HG03460 (cell line): ENCODE data around the gene SIRT1.
A peak's percentile ranks its signal among the peaks of the same experiment; 100 is the strongest.
"Not testable (repeated sequence)": the region's sequence is repeated elsewhere in the genome, so short reads cannot be mapped to it uniquely, and the experiment has no call there.

Experiments used
- ATAC-seq: cut with Tn5 transposase; IDR thresholded peaks from one replicate; pipeline ENCODE4 v1.9.1; 2021; ENCODE audit not compliant: unreplicated experiment

The SIRT1 gene

DNA sequence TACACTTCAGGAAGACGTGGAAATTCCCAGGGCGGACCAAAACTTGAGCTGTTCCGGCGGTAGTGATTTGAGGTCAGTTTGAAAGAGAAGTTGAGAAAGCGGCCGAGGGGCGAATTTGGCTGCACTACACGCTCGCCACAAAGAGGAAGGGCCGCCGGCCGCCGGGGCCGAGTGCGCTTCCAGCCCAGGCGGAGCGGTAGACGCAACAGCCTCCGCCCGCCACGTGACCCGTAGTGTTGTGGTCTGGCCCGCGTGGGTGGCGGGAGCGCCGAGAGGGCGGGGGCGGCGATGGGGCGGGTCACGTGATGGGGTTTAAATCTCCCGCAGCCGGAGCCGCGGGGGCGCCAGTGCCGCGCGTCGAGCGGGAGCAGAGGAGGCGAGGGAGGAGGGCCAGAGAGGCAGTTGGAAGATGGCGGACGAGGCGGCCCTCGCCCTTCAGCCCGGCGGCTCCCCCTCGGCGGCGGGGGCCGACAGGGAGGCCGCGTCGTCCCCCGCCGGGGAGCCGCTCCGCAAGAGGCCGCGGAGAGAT is at the start of gene SIRT1:
Gene SIRT1 (plus strand): TSS at position 344 of the 529 bp plus-strand sequence. CDS start 66 bp downstream, at position 410.
- ATAC-seq, result peak; percentile 79

GRCh38 chr10:67835541-67836394 is 48.7 kb upstream of the SIRT1 start:
- ATAC-seq, result not testable (repeated sequence)

DNA sequence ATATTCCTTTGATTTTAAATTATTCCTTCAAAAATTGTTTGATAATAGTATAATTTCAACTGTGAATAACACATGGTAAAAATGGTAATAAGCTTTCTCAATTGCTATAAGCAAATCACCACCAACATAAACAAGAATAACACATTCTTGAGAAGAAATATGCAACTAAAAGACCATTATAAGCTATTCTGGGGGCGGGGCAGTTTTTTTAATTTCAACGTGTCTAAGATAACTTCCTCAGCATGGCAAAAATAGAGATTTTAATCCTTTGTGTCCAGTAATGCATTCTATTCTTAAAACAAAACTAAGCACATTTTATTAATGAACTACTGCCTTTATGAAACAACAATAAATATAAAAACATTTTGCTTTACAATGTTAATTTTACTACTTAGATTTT is 48.0 kb upstream of the SIRT1 start:
- ATAC-seq, result no peak

DNA sequence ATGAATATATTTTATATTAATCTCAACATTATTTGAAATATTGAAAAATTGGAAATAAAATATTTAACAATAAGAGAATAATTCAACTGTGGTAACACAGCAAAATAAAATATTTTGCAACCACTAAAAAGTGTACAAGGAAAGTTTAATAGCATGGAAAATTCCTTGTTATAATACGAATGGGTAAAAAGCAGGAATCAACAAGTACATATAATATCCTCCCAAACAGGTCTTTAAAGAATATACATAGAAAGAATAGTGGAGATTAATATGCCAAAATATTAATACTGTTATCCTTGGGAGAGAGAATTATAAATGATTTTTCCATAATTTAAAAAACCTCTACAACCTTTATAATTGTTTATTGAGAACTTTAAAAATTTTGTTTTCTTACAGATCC is 47.5 kb upstream of the SIRT1 start:
- no peak for ATAC-seq

- ATAC-seq, result no peak
Measured at GRCh38 chr10:67837541-67838314, 46.7 kb upstream of the SIRT1 start, which contains the start of gene DNAJC12. TSS of gene DNAJC12 (minus strand) at chr10:67838188. CDS start at chr10:67838011, 177 bp downstream.

- not testable (repeated sequence) for ATAC-seq
Measured at GRCh38 chr10:67839511-67839910, 44.9 kb upstream of the SIRT1 start.

DNA sequence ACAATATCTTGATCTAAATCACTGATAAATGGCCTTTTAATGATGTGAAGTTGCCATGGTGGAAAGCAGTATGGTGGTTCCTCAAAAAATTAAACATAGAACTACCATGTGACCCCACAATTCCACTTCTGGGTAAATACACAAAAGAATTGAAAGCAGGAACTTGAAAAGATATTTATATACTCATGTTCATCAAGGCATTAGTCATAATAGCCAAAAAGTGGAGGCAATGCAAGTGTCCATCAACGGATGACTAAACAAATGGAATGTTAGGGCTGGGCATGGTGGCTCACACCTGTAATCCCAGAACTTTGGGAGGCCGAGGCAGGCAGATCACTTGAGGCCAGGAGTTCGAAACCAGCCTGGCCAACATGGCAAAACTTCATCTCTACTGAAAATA is 44.5 kb upstream of the SIRT1 start:
- no peak for ATAC-seq

DNA sequence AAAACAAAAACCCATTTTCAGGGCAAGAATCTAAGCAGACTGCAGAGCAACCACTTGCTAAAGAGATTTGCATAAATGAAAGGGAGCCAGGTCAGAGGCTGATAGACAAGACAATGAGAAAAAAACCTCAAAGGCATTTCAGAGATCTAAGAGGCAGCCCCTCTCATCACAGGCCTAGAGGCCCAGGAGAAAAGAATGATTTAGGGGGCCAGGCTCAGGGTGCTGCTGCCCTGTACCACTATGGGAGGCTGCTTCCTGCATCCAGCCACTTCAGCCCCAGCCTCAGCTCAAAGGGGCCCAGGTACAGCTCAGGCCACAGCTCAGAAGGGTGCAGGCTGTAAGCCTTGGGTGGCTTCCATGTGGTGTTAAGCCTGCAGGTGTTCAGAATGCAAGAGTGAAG is 42.7 kb upstream of the SIRT1 start:
- no peak for ATAC-seq

DNA sequence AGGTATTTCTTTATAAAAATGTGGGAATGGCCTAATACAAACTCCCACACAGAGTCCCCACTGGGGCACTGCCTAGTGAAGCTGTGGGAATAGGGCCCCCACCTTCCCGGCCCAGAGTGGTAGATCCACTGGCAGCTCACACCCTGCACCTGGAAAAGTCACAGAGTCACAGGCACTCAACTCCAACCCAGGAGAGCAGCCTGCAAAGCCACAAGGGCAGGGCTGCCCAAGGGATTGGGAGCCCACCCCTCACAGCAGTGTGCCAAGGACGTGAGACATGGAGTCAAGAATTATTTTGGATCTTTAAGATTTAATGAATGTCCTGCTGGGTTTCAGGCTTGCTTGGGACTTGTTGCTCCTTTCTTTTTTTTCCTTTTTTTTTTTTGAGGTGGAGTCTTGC is 41.2 kb upstream of the SIRT1 start:
- ATAC-seq, result no peak

GRCh38 chr10:67849331-67850011 is 35.0 kb upstream of the SIRT1 start:
- ATAC-seq, result peak; percentile 91

DNA sequence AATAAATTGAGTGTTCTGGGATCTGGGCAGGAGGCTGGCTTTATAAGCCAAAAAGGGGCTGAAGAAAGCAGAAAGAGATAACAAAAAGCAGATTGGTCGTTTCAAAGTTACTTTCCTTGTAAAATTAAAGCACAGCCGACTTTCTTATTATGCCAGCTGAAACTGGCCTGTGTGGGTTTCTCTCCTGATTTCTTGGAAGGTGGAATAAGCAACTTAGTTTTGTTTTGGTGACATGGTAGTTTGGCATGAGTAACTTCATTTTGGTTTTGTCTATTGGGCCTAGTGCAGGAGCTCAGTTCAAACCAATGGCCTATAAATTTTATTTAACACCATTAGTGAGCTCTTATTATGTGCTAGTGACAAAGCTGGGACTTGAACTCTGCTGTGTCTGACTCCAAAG is 33.3 kb upstream of the SIRT1 start:
- ATAC-seq, result no peak

- ATAC-seq, result no peak
Measured at GRCh38 chr10:67852761-67853160, 31.7 kb upstream of the SIRT1 start.

GRCh38 chr10:67853512-67853911 is 30.9 kb upstream of the SIRT1 start:
- no peak for ATAC-seq

DNA sequence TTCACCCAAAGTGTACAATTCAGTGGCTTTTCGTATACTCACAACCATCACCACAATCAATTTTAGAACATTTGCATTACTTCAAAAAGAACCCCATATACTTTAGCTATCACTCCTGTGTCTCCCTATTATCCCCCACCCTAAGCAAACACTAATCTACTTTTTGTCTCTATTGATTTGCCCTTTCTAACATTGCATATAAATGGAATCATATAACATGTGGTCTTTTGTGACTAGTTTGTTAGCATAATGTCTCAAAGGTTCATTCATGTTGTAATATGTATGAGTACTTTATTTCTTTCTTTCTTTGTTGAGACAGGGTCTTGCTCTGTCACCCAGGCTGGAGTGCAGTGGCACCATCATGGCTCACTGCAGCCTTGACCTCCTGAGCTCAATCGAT is 25.5 kb upstream of the SIRT1 start:
- ATAC-seq, result no peak

DNA sequence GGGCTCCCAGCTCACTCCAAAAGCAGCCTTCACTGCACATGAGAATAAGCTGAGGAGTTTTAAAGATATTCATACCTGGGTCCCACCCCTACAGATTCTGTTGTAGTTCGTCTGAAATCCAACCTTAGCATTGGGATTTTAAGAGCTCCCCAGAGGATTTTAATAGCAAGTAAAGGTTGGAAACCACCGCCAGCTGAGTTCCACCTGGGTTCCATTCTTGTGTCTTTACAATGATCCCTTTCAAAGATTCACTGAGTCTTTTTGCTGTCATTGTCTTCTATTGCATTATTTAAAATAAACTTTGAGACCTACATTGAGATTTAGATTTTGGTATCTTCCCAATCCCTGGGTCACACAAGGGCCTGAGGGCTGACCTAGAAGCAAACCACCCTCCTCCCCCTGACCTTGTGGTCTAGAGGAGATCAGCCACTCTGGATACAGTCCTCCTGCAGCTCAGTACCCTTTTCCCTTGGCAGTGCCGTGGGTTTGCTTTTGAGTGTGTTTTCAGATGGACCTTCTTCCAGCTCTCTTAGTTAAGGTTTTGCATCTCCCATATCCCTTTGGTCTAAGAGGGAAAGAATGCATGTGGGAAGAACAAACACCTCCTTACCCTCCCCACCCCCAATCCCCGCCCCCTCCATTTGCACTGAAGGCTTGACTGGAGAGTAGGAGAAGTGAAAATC is 22.6 kb upstream of the SIRT1 start:
- ATAC-seq, result no peak

DNA sequence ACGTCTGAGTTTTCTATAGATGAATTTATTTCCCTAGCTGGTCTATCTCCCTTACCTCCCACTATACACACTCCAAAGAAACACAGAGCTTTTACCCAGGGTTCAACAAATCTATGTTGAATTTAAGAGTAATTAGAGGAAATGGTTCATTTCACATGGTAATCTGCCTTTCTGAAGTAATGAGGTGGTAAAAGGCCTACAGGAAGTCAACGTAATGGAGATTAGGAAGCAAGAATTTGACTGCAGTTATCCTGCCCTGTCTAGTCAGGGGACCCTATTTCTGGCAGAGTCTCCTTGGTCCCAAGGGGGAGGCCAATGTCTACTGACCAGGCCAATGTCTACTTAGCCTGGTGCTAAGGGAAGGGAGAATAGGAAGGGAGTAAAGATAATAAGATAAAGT is 21.4 kb upstream of the SIRT1 start:
- ATAC-seq, result no peak

- ATAC-seq, result no peak
Measured at GRCh38 chr10:67864607-67865371, 19.7 kb upstream of the SIRT1 start.

DNA sequence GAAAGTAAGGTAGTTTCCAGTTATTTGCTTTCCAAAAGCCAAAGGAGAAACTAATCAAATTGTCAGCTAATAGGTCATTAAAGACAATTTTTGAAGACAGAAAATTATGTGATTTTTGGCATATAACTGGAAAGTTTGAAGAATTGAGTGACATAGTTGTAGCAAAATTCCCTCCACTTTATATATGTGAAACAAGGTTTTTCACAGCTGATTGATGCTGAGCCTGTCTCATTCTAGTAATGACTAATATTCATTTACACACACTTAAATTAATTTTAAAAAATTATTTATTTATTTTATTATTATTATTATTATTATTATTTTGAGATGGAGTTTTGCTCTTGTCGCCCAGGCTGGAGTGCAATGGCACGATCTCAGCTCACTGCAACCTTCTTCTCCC is 16.3 kb upstream of the SIRT1 start:
- ATAC-seq, result no peak

GRCh38 chr10:67869996-67870395 is 14.5 kb upstream of the SIRT1 start:
- no peak for ATAC-seq
